CD4-positive, alpha-beta T cell (primary cell): ENCODE results near the gene FUT8. TPM values are rescaled to one million over a fixed set of nuclear protein-coding genes. Genes with fewer than 3 reads are reported as not detected.

Experiments used
- ATAC-seq: fragments of 200-7000 bp; cut with Tn5 transposase; one replicate; pipeline ENCODE4 v1.10.0; 2022; ENCODE audit warnings: mild to moderate bottlenecking; ENCODE audit not compliant: poor library complexity
- CTCF ChIA-PET: fragments of 350-600 bp; sonication (Branson Sonifier 250); formaldehyde crosslinking; loops from one replicate; lab custom pipeline; 2021; ENCODE audit warnings: antibody characterized with exemption, inconsistent platforms; lab: Charles Lee
- POLR2A ChIA-PET: fragments of 350-600 bp; sonication (Branson Sonifier 250); formaldehyde crosslinking; loops from one replicate; lab custom pipeline; 2021; ENCODE audit warnings: antibody characterized with exemption, inconsistent platforms; lab: Charles Lee
- DNase-seq, 14 experiments: peaks; one replicate each; pipeline ENCODE4 v3.0.0-alpha.2; 2013 to 2020; ENCODE audit warnings: mixed read lengths in 2 of 14
- H3K27ac ChIP-seq, 2 donors: one replicate each; pipeline versions ENCODE4 v1.5.1 to v1.7.0; 2013; ENCODE audit warnings: low read length in 2 of 2, low read depth in 1 of 2, mild to moderate bottlenecking in 1 of 2
- H3K27me3 ChIP-seq, 2 experiments: 1 replicate in 1 of 2; 2 replicates in 1 of 2; pipeline versions ENCODE4 v1.6.1 to v1.7.0; 2013; ENCODE audit warnings: low read length in 2 of 2, control low read depth in 1 of 2, mild to moderate bottlenecking in 1 of 2, moderate library complexity in 1 of 2; ENCODE audit not compliant: insufficient read depth in 2 of 2, control insufficient read depth in 1 of 2
- H3K36me3 ChIP-seq: one replicate; pipeline ENCODE4 v1.6.1; 2013; ENCODE audit warnings: low read length, control low read depth; ENCODE audit not compliant: insufficient read depth
- H3K4me1 ChIP-seq: one replicate; pipeline ENCODE4 v1.6.1; 2013; ENCODE audit warnings: low read length, control low read depth; ENCODE audit not compliant: insufficient read depth
- H3K4me3 ChIP-seq: one replicate; pipeline ENCODE4 v1.5.1; 2013; ENCODE audit warnings: mild to moderate bottlenecking, low read length, moderate library complexity
- H3K9me3 ChIP-seq, 2 experiments: 1 replicate in 1 of 2; 2 replicates in 1 of 2; pipeline versions ENCODE4 v1.6.1 to v1.7.0; 2013; ENCODE audit warnings: low read length in 2 of 2, mild to moderate bottlenecking in 2 of 2, control low read depth in 1 of 2, moderate library complexity in 1 of 2; ENCODE audit not compliant: control insufficient read depth in 1 of 2, insufficient read depth in 1 of 2
- H3K27ac Mint-ChIP-seq: one replicate; pipeline ENCODE4 v1.8.0; 2020; ENCODE audit warnings: mixed read lengths
- H3K27me3 Mint-ChIP-seq: one replicate; pipeline ENCODE4 v1.8.0; 2021; ENCODE audit warnings: mixed read lengths
- H3K36me3 Mint-ChIP-seq: one replicate; pipeline ENCODE4 v1.8.0; 2021; ENCODE audit warnings: low read depth, mixed read lengths
- H3K4me1 Mint-ChIP-seq: one replicate; pipeline ENCODE4 v1.8.0; 2021; ENCODE audit warnings: low read depth, mixed read lengths
- H3K4me3 Mint-ChIP-seq: one replicate; pipeline ENCODE4 v1.8.0; 2020; ENCODE audit warnings: mild to moderate bottlenecking, mixed read lengths
- H3K9me3 Mint-ChIP-seq: one replicate; pipeline ENCODE4 v1.8.0; 2020; ENCODE audit warnings: mixed read lengths
- intact Hi-C, 2 experiments: fragments of 100-400 bp; cut with DNase I in 1 of 2; cut with micrococcal nuclease in 1 of 2; formaldehyde crosslinking; loops; one replicate each; pipeline versions ENCODE4 v1.15.1 to v1.9.0; 2023 to 2025; cut with DNase I, micrococcal nuclease
- total RNA-seq, 174 experiments: library from RNA in 2 of 174; stranded (reverse) in 2 of 174; gene quantifications; one replicate each; pipeline ENCODE4 v1.2.3 and lab custom pipeline; 2021 to 2026
- TF ChIP-seq, protein P1 (sequence below): fragments of 200-600 bp; IDR thresholded peaks from one replicate; pipeline ENCODE4 v1.8.0; 2022; ENCODE audit warnings: antibody characterized with exemption, mild to moderate bottlenecking

Gene FUT8
- total RNA-seq, 2 experiments from 2014 or later = 31.3 to 39.1 TPM

DNA sequence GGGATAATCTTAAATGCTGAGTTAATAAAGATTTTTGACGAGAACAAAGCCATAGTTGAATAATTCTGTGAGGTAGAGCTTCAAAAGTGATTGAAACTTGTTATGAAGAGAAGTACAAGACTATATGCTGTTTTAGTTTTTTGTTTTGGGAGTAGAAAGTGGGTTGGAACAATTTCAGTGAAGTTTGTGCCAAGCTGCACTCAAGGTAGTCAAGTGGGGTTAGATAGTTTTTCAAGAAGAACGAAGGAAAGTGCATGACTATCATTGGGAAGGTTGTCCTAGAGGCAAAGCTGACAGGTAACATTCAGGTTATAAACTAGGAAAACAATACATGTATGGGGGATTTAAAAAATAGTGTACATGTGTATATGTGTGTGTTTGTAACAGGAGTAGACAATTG is 16.2 kb downstream of the FUT8 start:
- POLR2A ChIA-PET = interaction anchor here (1.4 kb wide), 1 partner anchor 15 kb away, joined by 5 read pairs; no protein-coding TSS in a partner anchor
- no peaks in the 10 kb centered on the region for H3K9me3 ChIP-seq
- H3K4me1 Mint-ChIP-seq = peaks cover 74% of the 10 kb centered on the region

DNA sequence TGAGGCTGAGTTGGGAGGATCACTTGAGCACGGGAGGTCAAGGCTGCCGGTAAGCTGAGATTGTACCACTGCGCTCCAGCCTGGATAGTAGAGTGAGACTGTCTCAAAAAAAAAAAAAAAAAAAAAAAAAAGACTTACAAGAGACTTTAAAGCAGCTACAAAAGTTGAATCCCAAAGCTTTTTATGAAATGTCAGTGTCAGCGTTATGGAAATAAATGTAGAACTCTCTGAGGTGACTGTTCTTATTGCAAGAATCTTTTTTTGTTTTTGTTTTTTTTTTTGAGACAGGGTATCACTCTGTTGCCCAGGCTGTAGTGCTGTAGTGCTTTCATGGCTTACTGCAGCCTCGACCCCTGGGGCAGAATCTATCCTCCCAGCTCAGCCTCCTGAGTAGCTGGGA is 17.2 kb downstream of the FUT8 start:
- no peak overlapping the region for H3K27ac ChIP-seq
- peaks cover 5% of the 10 kb centered on the region for H3K4me1 ChIP-seq
- Mint-ChIP-seq H3K27me3 (no peaks in the 10 kb centered on the region), H3K9me3 (peaks cover 3% of the 10 kb centered on the region), H3K4me3 (no peak overlapping the region), H3K4me1 (peaks cover 76% of the 10 kb centered on the region), H3K27ac (no peak overlapping the region), H3K36me3 (peaks cover 30% of the 10 kb centered on the region)
- ChIA-PET CTCF (interaction anchor here (0.6 to 1.3 kb wide), 3 partner anchors 14 to 930 kb away, joined by 3 to 5 read pairs (median 3); no protein-coding TSS in a partner anchor), POLR2A (interaction anchor here (0.6 to 1.8 kb wide), 5 partner anchors 11 to 306 kb away, joined by 3 to 4 read pairs (median 3); partner anchors contain the start of gene FUT8)
- peaks cover 5% of the 10 kb centered on the region for H3K36me3 ChIP-seq
- no peaks in the 10 kb centered on the region for H3K9me3 ChIP-seq
- ATAC-seq (no peak), DNase-seq (no peak)
- intact Hi-C loops = no loop called here
- TF ChIP-seq, protein P1, sequence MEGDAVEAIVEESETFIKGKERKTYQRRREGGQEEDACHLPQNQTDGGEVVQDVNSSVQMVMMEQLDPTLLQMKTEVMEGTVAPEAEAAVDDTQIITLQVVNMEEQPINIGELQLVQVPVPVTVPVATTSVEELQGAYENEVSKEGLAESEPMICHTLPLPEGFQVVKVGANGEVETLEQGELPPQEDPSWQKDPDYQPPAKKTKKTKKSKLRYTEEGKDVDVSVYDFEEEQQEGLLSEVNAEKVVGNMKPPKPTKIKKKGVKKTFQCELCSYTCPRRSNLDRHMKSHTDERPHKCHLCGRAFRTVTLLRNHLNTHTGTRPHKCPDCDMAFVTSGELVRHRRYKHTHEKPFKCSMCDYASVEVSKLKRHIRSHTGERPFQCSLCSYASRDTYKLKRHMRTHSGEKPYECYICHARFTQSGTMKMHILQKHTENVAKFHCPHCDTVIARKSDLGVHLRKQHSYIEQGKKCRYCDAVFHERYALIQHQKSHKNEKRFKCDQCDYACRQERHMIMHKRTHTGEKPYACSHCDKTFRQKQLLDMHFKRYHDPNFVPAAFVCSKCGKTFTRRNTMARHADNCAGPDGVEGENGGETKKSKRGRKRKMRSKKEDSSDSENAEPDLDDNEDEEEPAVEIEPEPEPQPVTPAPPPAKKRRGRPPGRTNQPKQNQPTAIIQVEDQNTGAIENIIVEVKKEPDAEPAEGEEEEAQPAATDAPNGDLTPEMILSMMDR = no peak
- H3K4me3 ChIP-seq = no peak overlapping the region
- H3K27me3 ChIP-seq = no peaks in the 10 kb centered on the region

More for the DNA sequence above, 16.2 kb downstream of the FUT8 start:
- H3K4me3 ChIP-seq = no peak overlapping the region
- DNase-seq (no peak), ATAC-seq (no peak)
- TF ChIP-seq, protein P1 = no peak
- CTCF ChIA-PET = interaction anchor here (1.3 kb wide), 1 partner anchor 13 kb away, joined by 5 read pairs; no protein-coding TSS in a partner anchor
- no peaks in the 10 kb centered on the region for H3K36me3 ChIP-seq
- Mint-ChIP-seq H3K9me3 (no peaks in the 10 kb centered on the region), H3K36me3 (peaks cover 19% of the 10 kb centered on the region), H3K27ac (no peak overlapping the region), H3K27me3 (no peaks in the 10 kb centered on the region), H3K4me3 (no peak overlapping the region)
- H3K27me3 ChIP-seq = no peaks in the 10 kb centered on the region
- H3K4me1 ChIP-seq = peaks cover 5% of the 10 kb centered on the region
- no peak overlapping the region for H3K27ac ChIP-seq
- intact Hi-C loops = no loop called here

DNA sequence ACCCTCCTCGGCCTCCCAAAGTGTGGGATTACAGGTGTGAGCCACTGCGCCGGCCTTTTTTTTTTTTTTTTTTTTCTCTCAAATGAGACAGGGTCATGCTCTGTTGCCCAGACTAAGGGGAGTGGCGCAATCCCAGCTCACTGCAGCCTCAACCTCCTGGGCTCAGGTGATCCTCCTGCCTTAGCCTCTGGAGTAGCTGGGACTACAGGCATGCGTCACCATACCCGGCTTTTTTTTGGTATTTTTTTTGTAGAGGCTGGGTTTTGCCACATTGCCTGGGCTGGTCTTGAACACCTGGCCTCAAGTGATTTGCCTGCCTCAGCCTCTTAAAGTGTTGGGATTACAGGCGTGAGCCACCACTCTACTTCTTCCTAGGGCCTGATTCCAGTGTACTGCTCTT is 18.7 kb downstream of the FUT8 start:
- ChIA-PET CTCF (interaction anchor here (0.7 to 1.0 kb wide), 2 partner anchors 16 to 87 kb away, joined by 3 to 5 read pairs; no protein-coding TSS in a partner anchor), POLR2A (no interaction called here)
- no peak for ATAC-seq

More for the DNA sequence above, 18.7 kb downstream of the FUT8 start:
- Mint-ChIP-seq H3K27me3 (no peaks in the 10 kb centered on the region), H3K36me3 (peaks cover 38% of the 10 kb centered on the region), H3K27ac (no peak overlapping the region), H3K9me3 (peaks cover 3% of the 10 kb centered on the region), H3K4me3 (no peak overlapping the region), H3K4me1 (peaks cover 67% of the 10 kb centered on the region)
- H3K27ac ChIP-seq = no peak overlapping the region
- peaks cover 0 to 3% of the 10 kb centered on the region in 2 experiments for H3K9me3 ChIP-seq
- DNase-seq = no peak
- peaks cover 5% of the 10 kb centered on the region for H3K4me1 ChIP-seq
- no peak overlapping the region for H3K4me3 ChIP-seq
- H3K27me3 ChIP-seq = no peaks in the 10 kb centered on the region
- intact Hi-C loops = no loop called here
- TF ChIP-seq, protein P1 = no peak
- peaks cover 11% of the 10 kb centered on the region for H3K36me3 ChIP-seq
